IMR-90 (cell line): ENCODE data around the gene EPN2. TPM values are rescaled to one million over a fixed set of nuclear protein-coding genes. Genes with fewer than 3 reads are reported as not detected.
A peak's percentile ranks its signal among the peaks of the same experiment; 100 is the strongest.

Experiments used
- ATAC-seq: fragments of 200-7000 bp; cut with Tn5 transposase; 2 replicates; pipeline ENCODE4 v1.9.1; 2020; ENCODE audit warnings: low read depth, mild to moderate bottlenecking, moderate library complexity
- BruUV-seq: library from RNA; stranded (reverse); fragments of 400-500 nt; replicated peaks from 2 replicates; lab custom pipeline; 2021; lab: Mats Ljungman, UMichigan
- CTCF ChIA-PET: fragments of 300-600 bp; formaldehyde crosslinking; extraction: SDS; loops from one replicate; lab custom pipeline; 2021; ENCODE audit warnings: antibody characterized with exemption; lab: Yijun Ruan, JAX
- POLR2A ChIA-PET: fragments of 300-600 bp; sonication (Branson Sonifier 250); formaldehyde crosslinking; loops from one replicate; lab custom pipeline; 2022; ENCODE audit warnings: antibody characterized with exemption; ENCODE audit not compliant: unreplicated experiment; lab: Charles Lee
- DNase-seq: peaks from one replicate; pipeline ENCODE4 v3.0.0; 2013
- H2AFZ ChIP-seq: replicated peaks from 2 replicates; pipeline ENCODE3; 2013; ENCODE audit warnings: low read length, mild to moderate bottlenecking; ENCODE audit not compliant: poor library complexity
- H2AK5ac ChIP-seq: 2 replicates; pipeline ENCODE4 v1.6.1; 2013; ENCODE audit warnings: low read depth, low read length, inconsistent platforms
- H2AK9ac ChIP-seq: replicated peaks from 2 replicates; pipeline ENCODE3; 2013; ENCODE audit warnings: mild to moderate bottlenecking, low read depth, low read length, moderate library complexity; ENCODE audit not compliant: poor library complexity
- H2BK120ac ChIP-seq: 2 replicates; pipeline ENCODE4 v1.6.1; 2013; ENCODE audit warnings: low read depth, low read length, inconsistent platforms
- H2BK15ac ChIP-seq: 3 replicates; pipeline ENCODE4 v1.6.1; 2013; ENCODE audit warnings: low read depth, low read length, inconsistent platforms
- H2BK20ac ChIP-seq: 2 replicates; pipeline ENCODE4 v1.6.1; 2013; ENCODE audit warnings: low read depth, mild to moderate bottlenecking, inconsistent platforms, low read length, moderate library complexity
- H2BK5ac ChIP-seq: 2 replicates; pipeline ENCODE4 v1.6.1; 2013; ENCODE audit warnings: mild to moderate bottlenecking, low read depth, low read length, inconsistent platforms; ENCODE audit not compliant: poor library complexity, severe bottlenecking
- H3K14ac ChIP-seq: replicated peaks from 2 replicates; pipeline ENCODE4 v1.6.1; 2013; ENCODE audit warnings: low read depth, low read length, inconsistent platforms
- H3K18ac ChIP-seq: 2 replicates; pipeline ENCODE4 v1.6.1; 2013; ENCODE audit warnings: low read depth, low read length, control low read depth
- H3K23ac ChIP-seq: 2 replicates; pipeline ENCODE4 v1.6.1; 2013; ENCODE audit warnings: low read depth, low read length, inconsistent platforms
- H3K27ac ChIP-seq: 2 replicates; pipeline ENCODE4 v1.5.1; 2013; ENCODE audit warnings: mild to moderate bottlenecking, control low read depth, low read length; ENCODE audit not compliant: insufficient read depth
- H3K27me3 ChIP-seq: 2 replicates; pipeline ENCODE4 v1.6.1; 2013; ENCODE audit warnings: low read length; ENCODE audit not compliant: control insufficient read depth, insufficient read depth
- H3K36me3 ChIP-seq: 2 replicates; pipeline ENCODE4 v1.6.1; 2013; ENCODE audit warnings: low read length, mixed read lengths; ENCODE audit not compliant: control insufficient read depth, insufficient read depth
- H3K4ac ChIP-seq: 2 replicates; pipeline ENCODE4 v1.6.1; 2013; ENCODE audit warnings: low read depth, low read length, inconsistent platforms
- H3K4me1 ChIP-seq: 2 replicates; pipeline ENCODE4 v1.6.1; 2013; ENCODE audit warnings: low read length, mixed read lengths; ENCODE audit not compliant: control insufficient read depth, insufficient read depth
- H3K4me2 ChIP-seq: 2 replicates; pipeline ENCODE4 v1.6.1; 2013; ENCODE audit warnings: low read depth, mild to moderate bottlenecking, control low read depth, low read length, moderate library complexity
- H3K4me3 ChIP-seq: 2 replicates; pipeline ENCODE4 v1.5.1; 2013; ENCODE audit warnings: low read depth, mild to moderate bottlenecking, control low read depth, low read length, moderate library complexity; ENCODE audit not compliant: insufficient read depth
- H3K56ac ChIP-seq: 2 replicates; pipeline ENCODE4 v1.6.1; 2013; ENCODE audit warnings: low read length, inconsistent platforms; ENCODE audit not compliant: insufficient read depth; ENCODE audit errors: extremely low read depth
- H3K79me1 ChIP-seq, 2 experiments: 2 replicates each; pipeline ENCODE4 v1.6.1; 2013; ENCODE audit warnings: low read length in 2 of 2, inconsistent platforms in 1 of 2, low read depth in 1 of 2
- H3K9ac ChIP-seq: 2 replicates; pipeline ENCODE4 v1.6.1; 2013; ENCODE audit warnings: low read depth, low read length, control low read depth
- H3K9me1 ChIP-seq: 2 replicates; pipeline ENCODE4 v1.6.1; 2013; ENCODE audit warnings: low read length, inconsistent platforms; ENCODE audit not compliant: insufficient read depth
- H3K9me3 ChIP-seq: 2 replicates; pipeline ENCODE4 v1.6.1; 2013; ENCODE audit warnings: low read length; ENCODE audit not compliant: control insufficient read depth, insufficient read depth
- H4K20me1 ChIP-seq: 2 replicates; pipeline ENCODE4 v1.6.1; 2013; ENCODE audit warnings: low read length, inconsistent platforms; ENCODE audit not compliant: insufficient read depth
- H4K5ac ChIP-seq: 2 replicates; pipeline ENCODE4 v1.6.1; 2013; ENCODE audit warnings: mild to moderate bottlenecking, low read depth, low read length, control low read depth
- H4K8ac ChIP-seq, 2 experiments: 2 replicates each; pipeline ENCODE4 v1.6.1; 2013; ENCODE audit warnings: low read depth in 2 of 2, low read length in 2 of 2, control low read depth in 1 of 2, inconsistent platforms in 1 of 2
- H4K91ac ChIP-seq: 2 replicates; pipeline ENCODE4 v1.6.1; 2013; ENCODE audit warnings: low read depth, low read length, inconsistent platforms; ENCODE audit not compliant: insufficient read depth
- BHLHE40 ChIP-seq: fragments of 150-350 bp; IDR thresholded peaks from 2 replicates; pipeline ENCODE4 v1.6.1; 2016; ENCODE audit warnings: mild to moderate bottlenecking, low read depth, low read length
- CEBPB ChIP-seq: IDR thresholded peaks from 2 replicates; pipeline ENCODE4 v1.6.1; 2012; ENCODE audit warnings: low read depth, low read length, improper control_type of control experiment
- CHD1 ChIP-seq: IDR thresholded peaks from 2 replicates; pipeline ENCODE4 v1.6.1; 2012; ENCODE audit warnings: low read depth, low read length, improper control_type of control experiment
- FOS ChIP-seq: fragments of 150-350 bp; IDR thresholded peaks from 2 replicates; pipeline ENCODE4 v1.6.1; 2016; ENCODE audit warnings: low read depth, low read length
- MAFK ChIP-seq: IDR thresholded peaks from 2 replicates; pipeline ENCODE4 v1.6.1; 2012; ENCODE audit warnings: low read depth, low read length, improper control_type of control experiment
- MXI1 ChIP-seq: IDR thresholded peaks from 2 replicates; pipeline ENCODE4 v1.6.1; 2012; ENCODE audit warnings: low read depth, mild to moderate bottlenecking, low read length, moderate library complexity, borderline replicate concordance
- NFE2L2 ChIP-seq: fragments of 150-350 bp; IDR thresholded peaks from 2 replicates; pipeline ENCODE4 v1.6.1; 2016; ENCODE audit warnings: low read depth, mild to moderate bottlenecking, low read length
- RAD21 ChIP-seq: IDR thresholded peaks from 2 replicates; pipeline ENCODE4 v1.6.1; 2012; ENCODE audit warnings: low read length, improper control_type of control experiment
- RCOR1 ChIP-seq: IDR thresholded peaks from 2 replicates; pipeline ENCODE4 v1.6.1; 2012; ENCODE audit warnings: mild to moderate bottlenecking, low read length, improper control_type of control experiment; ENCODE audit not compliant: insufficient replicate concordance
- RFX5 ChIP-seq: IDR thresholded peaks from 2 replicates; pipeline ENCODE4 v1.8.0; 2012; ENCODE audit warnings: low read depth, mild to moderate bottlenecking, low read length, moderate library complexity
- SMC3 ChIP-seq: fragments of 150-350 bp; IDR thresholded peaks from 2 replicates; pipeline ENCODE4 v1.6.1; 2016; ENCODE audit warnings: low read depth, mild to moderate bottlenecking, antibody characterized with exemption, low read length, moderate library complexity
- WGBS, 2 experiments: methylation state at CpG; one replicate each; pipeline versions ENCODE4 v1.1.5 to v1.1.7; 2013; ENCODE audit warnings: missing lambda C conversion rate in 2 of 2; ENCODE audit not compliant: insufficient read length in 1 of 2; ENCODE audit errors: extremely low coverage in 2 of 2; 5-methylcytosine and 5-hydroxymethylcytosine counted together
- dilution Hi-C: fragments of 300-500 bp; cut with HindIII; formaldehyde crosslinking; loops from one replicate; pipeline ENCODE4 v1.14.3; 2018; ENCODE audit warnings: low sequenced_read_pairs; ENCODE audit not compliant: unreplicated experiment
- in situ Hi-C: fragments of 300-500 bp; cut with MboI; formaldehyde crosslinking; loops from 3 replicates; pipeline ENCODE4 v1.14.3; 2019; ENCODE audit warnings: low sequenced_read_pairs, inconsistent platforms, mixed read lengths
- intact Hi-C: fragments of 100-400 bp; cut with micrococcal nuclease; formaldehyde crosslinking; loops from 2 replicates; pipeline ENCODE4 v1.10.0; 2022
- polyA plus RNA-seq, 3 experiments: library from polyadenylated mRNA; depleted of rRNA; stranded (reverse); fragments of >200 nt; gene quantifications; 2 replicates each; pipeline ENCODE4 v1.2.3, GENCODE V29; 2012; ENCODE audit warnings: low replicate concordance in 1 of 3
- total RNA-seq: library from RNA; depleted of rRNA; stranded (reverse); fragments of >200 nt; gene quantifications from 2 replicates; pipeline ENCODE4 v1.2.3, GENCODE V29; 2012

Gene EPN2
- total and polyA plus RNA-seq, 2 of the 4 experiments (the other 2 are of a cell fraction) = 14.9 to 25.3 TPM

DNA sequence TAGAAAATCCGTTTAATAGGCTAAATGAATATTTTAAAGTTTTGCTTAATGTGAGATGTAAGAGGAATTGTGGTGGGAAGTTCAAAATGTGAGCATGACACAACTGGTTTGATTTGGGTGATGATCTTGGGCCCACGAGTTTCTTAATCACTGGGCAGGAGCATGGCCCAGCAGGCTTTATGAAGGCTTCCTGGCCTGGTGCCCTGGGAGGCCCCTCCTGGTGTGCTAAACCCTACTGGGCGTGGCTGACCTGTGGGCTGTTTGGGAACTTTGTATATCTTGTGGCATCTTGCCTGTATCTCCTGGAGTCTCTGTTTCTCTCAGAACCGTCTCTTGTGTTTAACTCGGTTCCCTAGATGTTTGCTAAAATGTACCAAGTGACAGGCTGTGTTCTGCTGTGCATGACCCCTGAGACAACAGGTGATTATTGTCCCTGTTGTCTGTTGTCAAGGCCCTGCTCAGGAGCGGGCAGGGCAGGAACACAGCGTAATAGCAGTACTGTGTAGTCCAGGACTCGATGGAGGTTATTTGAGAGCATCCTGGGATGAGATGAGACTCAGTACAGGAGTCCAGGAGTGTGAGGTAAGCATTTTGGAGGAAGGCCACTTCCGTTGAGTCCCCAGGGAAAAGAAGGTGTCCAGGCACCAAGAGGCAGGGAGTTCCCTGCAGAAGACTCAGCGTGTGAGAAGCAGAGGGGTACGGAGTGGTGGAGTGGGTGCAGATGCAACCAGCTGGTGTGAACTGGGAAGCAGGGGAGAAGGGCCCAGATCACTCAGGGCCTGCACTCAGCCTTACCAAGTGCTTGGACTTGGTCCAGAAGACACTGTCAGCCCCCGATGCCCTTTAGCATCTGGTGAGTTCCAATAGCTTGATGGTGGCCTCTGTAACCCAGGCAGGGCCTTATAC lies 76.8 kb downstream of the EPN2 start:
- no peak overlapping the region for H4K8ac ChIP-seq
- DNase-seq (no peak), ATAC-seq (no peak)
- no peaks in the 10 kb centered on the region for H3K9me3 ChIP-seq
- H2AFZ ChIP-seq = no peak overlapping the region
- no peak overlapping the region for H2BK5ac ChIP-seq
- no peaks in the 10 kb centered on the region for H3K27me3 ChIP-seq
- H3K23ac ChIP-seq = no peak overlapping the region
- H2AK9ac ChIP-seq = peak overlapping the region; percentile 65
- 96% methylated on average over 8 of the region's 12 CpGs; no CpG with 5 or more reads in 1 of the 2 experiments for WGBS, 2 experiments
- H3K14ac ChIP-seq = no peak overlapping the region
- H2BK120ac ChIP-seq = no peak overlapping the region
- no peak overlapping the region for H3K4ac ChIP-seq
- peaks cover 11% of the 10 kb centered on the region for H3K4me1 ChIP-seq
- in situ Hi-C loops = no loop called here
- H3K9ac ChIP-seq = no peak overlapping the region
- H2BK15ac ChIP-seq = no peak overlapping the region
- no peak overlapping the region for H3K27ac ChIP-seq
- BruUV-seq = no TSS peak
- H3K4me3 ChIP-seq = no peak overlapping the region
- peaks cover 39% of the 10 kb centered on the region for H3K36me3 ChIP-seq
- no peak overlapping the region for H4K5ac ChIP-seq
- no peak overlapping the region for H2AK5ac ChIP-seq
- TF ChIP-seq RAD21 (no peak), RFX5 (no peak), BHLHE40 (no peak), FOS (no peak), CEBPB (no peak), NFE2L2 (no peak), CHD1 (no peak), RCOR1 (no peak), MXI1 (no peak), SMC3 (no peak), MAFK (no peak)
- peaks cover 9% of the 10 kb centered on the region; the same call in 1 of the 2 replicates for H4K20me1 ChIP-seq
- H3K4me2 ChIP-seq = no peak overlapping the region
- no peak overlapping the region for H2BK20ac ChIP-seq
- H3K9me1 ChIP-seq = peaks cover 24% of the 10 kb centered on the region
- H3K56ac ChIP-seq = no peak overlapping the region
- CTCF ChIA-PET = no interaction called here
- H3K18ac ChIP-seq = no peak overlapping the region
- H3K79me1 ChIP-seq = peaks cover 6 to 51% of the 10 kb centered on the region in 2 experiments
- no peak overlapping the region for H4K91ac ChIP-seq
- intact Hi-C loops = no loop called here
- dilution Hi-C loops = no loop called here
- POLR2A ChIA-PET = no interaction called here
